Measurements from ENCODE around the gene AGRN.
"Not testable (repeated sequence)": the region's sequence is repeated elsewhere in the genome, so short reads cannot be mapped to it uniquely, and the experiment has no call there.

Gene AGRN

GRCh38 chr1:1093610-1093943, 73.7 kb downstream of the AGRN start:
- TF ChIP-seq CTCF (IDR thresholded peaks at IDR 0.05; ENCODE audit: extremely low read depth, missing control alignments) = no peak
- DNase-seq (ENCODE audit: low spot score) = no peak

- TF ChIP-seq CTCF (IDR thresholded peaks at IDR 0.05; ENCODE audit: extremely low read depth, missing control alignments) = no peak
These were observed 75.1 kb downstream of the AGRN start for GRCh38 chr1:1094981-1095380.

GRCh38 chr1:1096136-1096535, 76.2 kb downstream of the AGRN start:
- DNase-seq (ENCODE audit: low spot score) = not testable (repeated sequence)

More at GRCh38 chr1:1094981-1095380, 75.1 kb downstream of the AGRN start:
- no peak for DNase-seq (ENCODE audit: low spot score)

- no peak for TF ChIP-seq CTCF (IDR thresholded peaks at IDR 0.05; ENCODE audit: extremely low read depth, missing control alignments)
- no peak for DNase-seq (ENCODE audit: low spot score)
These were observed 78.9 kb downstream of the AGRN start for GRCh38 chr1:1098681-1099421.

- TF ChIP-seq CTCF (IDR thresholded peaks at IDR 0.05; ENCODE audit: extremely low read depth, missing control alignments) = no peak
- DNase-seq (ENCODE audit: low spot score) = no peak
These were observed 79.7 kb downstream of the AGRN start for GRCh38 chr1:1099506-1100183.

GRCh38 chr1:1100296-1100695, 80.4 kb downstream of the AGRN start:
- no peak for TF ChIP-seq CTCF (IDR thresholded peaks at IDR 0.05; ENCODE audit: extremely low read depth, missing control alignments)
- no peak for DNase-seq (ENCODE audit: low spot score)

- no peak for TF ChIP-seq CTCF (IDR thresholded peaks at IDR 0.05; ENCODE audit: extremely low read depth, missing control alignments)
- DNase-seq (ENCODE audit: low spot score) = no peak
These were observed 81.6 kb downstream of the AGRN start for GRCh38 chr1:1101503-1101902.

GRCh38 chr1:1104152-1104551, 84.2 kb downstream of the AGRN start:
- DNase-seq (ENCODE audit: low spot score) = not testable (repeated sequence)

Measured in GM20000 (cell line).